HepG2 (cell line): Measurements from ENCODE around the gene GATD1. TPM values are rescaled to one million over a fixed set of nuclear protein-coding genes. Genes with fewer than 3 reads are reported as not detected.
A peak's percentile ranks its signal among the peaks of the same experiment; 100 is the strongest.

Source experiments
- BCL3 ChIP-seq: sonication (generic); formaldehyde crosslinking; IDR thresholded peaks from 2 replicates; pipeline ENCODE4 v1.5.1; 2020; ENCODE audit warnings: mild to moderate bottlenecking, missing genetic modification reagents, moderate library complexity
- DNMT3B ChIP-seq: conservative IDR thresholded peaks from 2 replicates; pipeline ENCODE4 v1.6.1; 2016; ENCODE audit warnings: missing biosample characterization, control low read depth
- HDAC1 ChIP-seq: sonication (generic); formaldehyde crosslinking; IDR thresholded peaks from 2 replicates; pipeline ENCODE4 v1.5.1; 2020; ENCODE audit warnings: mild to moderate bottlenecking, missing genetic modification reagents
- HIVEP1 ChIP-seq: sonication (generic); formaldehyde crosslinking; IDR thresholded peaks from 2 replicates; pipeline ENCODE4 v1.4.0; 2020; ENCODE audit warnings: mild to moderate bottlenecking, missing genetic modification reagents
- HOXA9 ChIP-seq: sonication (generic); formaldehyde crosslinking; IDR thresholded peaks from 2 replicates; pipeline ENCODE4 v1.8.1; 2022; ENCODE audit warnings: missing genetic modification reagents, mild to moderate bottlenecking, moderate library complexity, borderline replicate concordance
- PCBP2 ChIP-seq: fragments of 200-400 bp; formaldehyde crosslinking; optimal IDR thresholded peaks from 2 replicates; pipeline ENCODE3; 2018; ENCODE audit warnings: low read length, low read depth; ENCODE audit not compliant: poor library complexity, severe bottlenecking
- PHF8 ChIP-seq: sonication (generic); formaldehyde crosslinking; IDR thresholded peaks from 2 replicates; pipeline ENCODE4 v1.5.0; 2020; ENCODE audit warnings: missing genetic modification reagents
- REPIN1 ChIP-seq: sonication (generic); formaldehyde crosslinking; IDR thresholded peaks from 2 replicates; pipeline ENCODE4 v1.8.0; 2022; ENCODE audit warnings: missing genetic modification reagents, low read depth, mild to moderate bottlenecking, borderline replicate concordance
- RXRA ChIP-seq: sonication (generic); formaldehyde crosslinking; IDR thresholded peaks from 2 replicates; pipeline ENCODE4 v1.5.1; 2020; ENCODE audit warnings: missing genetic modification reagents
- SETDB1 ChIP-seq: sonication (generic); formaldehyde crosslinking; IDR thresholded peaks from 2 replicates; pipeline ENCODE4 v1.5.1; 2020; ENCODE audit warnings: missing genetic modification reagents, mild to moderate bottlenecking, borderline replicate concordance
- SRSF4 ChIP-seq: fragments of 200-400 bp; formaldehyde crosslinking; IDR thresholded peaks from one replicate; pipeline ENCODE4 v1.6.1; 2018; ENCODE audit warnings: mild to moderate bottlenecking, low read depth, low read length, moderate library complexity; ENCODE audit not compliant: poor library complexity, severe bottlenecking
- YY1 ChIP-seq: IDR thresholded peaks from 2 replicates; pipeline ENCODE4 v1.6.1; 2011; ENCODE audit warnings: low read length, low read depth, moderate library complexity, mild to moderate bottlenecking; ENCODE audit not compliant: insufficient read depth, insufficient replicate concordance
- ZKSCAN8 ChIP-seq: IDR thresholded peaks from 2 replicates; pipeline ENCODE4 v1.6.1; 2016; ENCODE audit warnings: borderline replicate concordance, missing genetic modification reagents, missing compliant biosample characterization
- ZMAT3 ChIP-seq: sonication (generic); formaldehyde crosslinking; conservative IDR thresholded peaks from 2 replicates; pipeline ENCODE4 v1.7.0; 2021; ENCODE audit warnings: missing genetic modification reagents
- ZNF142 ChIP-seq: sonication (generic); formaldehyde crosslinking; IDR thresholded peaks from 2 replicates; pipeline ENCODE4 v1.4.0; 2020; ENCODE audit warnings: missing genetic modification reagents
- ZNF383 ChIP-seq: sonication (generic); formaldehyde crosslinking; IDR thresholded peaks from 2 replicates; pipeline ENCODE4 v1.4.0; 2020; ENCODE audit warnings: missing genetic modification reagents, mild to moderate bottlenecking, borderline replicate concordance
- ZNF503 ChIP-seq: sonication (generic); formaldehyde crosslinking; IDR thresholded peaks from 2 replicates; pipeline ENCODE4 v1.4.0; 2020; ENCODE audit warnings: missing genetic modification reagents
- polyA plus RNA-seq, 8 experiments: library from polyadenylated mRNA; depleted of rRNA in 3 of 8; stranded (reverse) in 7 of 8; unstranded in 1 of 8; fragments of >200 nt; fragmentation: Illumina TruSeq in 4 of 8; extraction: Trizol in 4 of 8; gene quantifications; 2 replicates each; pipeline versions ENCODE4 v1.2.1 to v1.2.3, GENCODE V29; 2011 to 2016; ENCODE audit warnings: low read depth in 4 of 8, missing spikeins in 1 of 8, mixed read lengths in 1 of 8; ENCODE audit not compliant: insufficient read depth in 1 of 8
- total RNA-seq, 5 experiments: library from RNA; depleted of rRNA; stranded (reverse); fragments of >200 nt; fragmentation: Illumina TruSeq; extraction: Trizol; gene quantifications; 2 replicates each; pipeline ENCODE4 v1.2.3, GENCODE V29; 2016; ENCODE audit warnings: low read depth in 1 of 5
- TF ChIP-seq, protein P1 (sequence below): IDR thresholded peaks from 2 replicates; pipeline ENCODE4 v1.6.1; 2016; ENCODE audit warnings: missing genetic modification reagents, missing compliant biosample characterization
- TF ChIP-seq, protein P2 (sequence below): IDR thresholded peaks from 2 replicates; pipeline ENCODE4 v1.6.1; 2016

Gene GATD1
- total and polyA plus RNA-seq, 2 of the 13 experiments (the other 11 are each of a cell fraction or from before 2014, with no cell fraction given), result 31.3 to 60.5 TPM

GRCh38 chr11:776561-777287 lies 563 bp downstream of the GATD1 start (continued):
- no peak for TF ChIP-seq ZNF142 (CRISPR knock-in tag)
- no peak for TF ChIP-seq PCBP2
- TF ChIP-seq YY1, result no peak
- TF ChIP-seq, protein P1, sequence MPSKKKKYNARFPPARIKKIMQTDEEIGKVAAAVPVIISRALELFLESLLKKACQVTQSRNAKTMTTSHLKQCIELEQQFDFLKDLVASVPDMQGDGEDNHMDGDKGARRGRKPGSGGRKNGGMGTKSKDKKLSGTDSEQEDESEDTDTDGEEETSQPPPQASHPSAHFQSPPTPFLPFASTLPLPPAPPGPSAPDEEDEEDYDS (CRISPR knock-in tag), result no peak
- TF ChIP-seq, protein P2, sequence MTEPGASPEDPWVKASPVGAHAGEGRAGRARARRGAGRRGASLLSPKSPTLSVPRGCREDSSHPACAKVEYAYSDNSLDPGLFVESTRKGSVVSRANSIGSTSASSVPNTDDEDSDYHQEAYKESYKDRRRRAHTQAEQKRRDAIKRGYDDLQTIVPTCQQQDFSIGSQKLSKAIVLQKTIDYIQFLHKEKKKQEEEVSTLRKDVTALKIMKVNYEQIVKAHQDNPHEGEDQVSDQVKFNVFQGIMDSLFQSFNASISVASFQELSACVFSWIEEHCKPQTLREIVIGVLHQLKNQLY (CRISPR knock-in tag), result no peak
- no peak for TF ChIP-seq ZNF503 (CRISPR knock-in tag)
- no peak for TF ChIP-seq HOXA9 (CRISPR knock-in tag)
- TF ChIP-seq HIVEP1 (CRISPR knock-in tag), result 0 out of 2 replicates have a peak, but pooled peaks have one; percentile 27
- TF ChIP-seq SRSF4, result no peak
- TF ChIP-seq DNMT3B (CRISPR knock-in tag), result no peak
- peak; percentile 26; the same call in 1 of the 2 replicates for TF ChIP-seq RXRA (CRISPR knock-in tag)
- no peak for TF ChIP-seq SETDB1 (CRISPR knock-in tag)
- no peak for TF ChIP-seq ZKSCAN8 (CRISPR knock-in tag)
- TF ChIP-seq PHF8 (CRISPR knock-in tag), result no peak; the same call in 1 of the 2 replicates
- 0 out of 2 replicates have a peak, but pooled peaks have one; percentile 8 for TF ChIP-seq ZNF383 (CRISPR knock-in tag)
- no peak for TF ChIP-seq ZMAT3 (CRISPR knock-in tag)
- TF ChIP-seq HDAC1 (CRISPR knock-in tag), result no peak
- TF ChIP-seq REPIN1 (CRISPR knock-in tag), result no peak
- TF ChIP-seq BCL3, result no peak
